NCI-H1092 (cell line): ENCODE measurements around the gene ASB9.
"Not testable (repeated sequence)": the region's sequence is repeated elsewhere in the genome, so short reads cannot be mapped to it uniquely, and the experiment has no call there.

ENCODE experiments used
- DNase-seq: peaks from one replicate; lab custom pipeline; 2025; lab: John Stamatoyannopoulos, UW

Gene ASB9

GRCh38 chrX:15269618-15270521, at the start of gene ASB9:
TSS of gene ASB9 (minus strand) at chrX:15270083. CDS start at chrX:15269874, 209 bp downstream.
- DNase-seq: no peak

- DNase-seq: no peak
Measured at GRCh38 chrX:15319075-15319474, 49.2 kb upstream of the ASB9 start.

GRCh38 chrX:15315509-15315908, 45.6 kb upstream of the ASB9 start, which contains the start of gene ASB11:
TSS of gene ASB11 (minus strand) at chrX:15315640. CDS start at chrX:15315605, 35 bp downstream.
- no peak for DNase-seq

- no peak for DNase-seq
Measured at GRCh38 chrX:15314472-15314871, 44.6 kb upstream of the ASB9 start.

GRCh38 chrX:15311119-15311518, 41.2 kb upstream of the ASB9 start:
- DNase-seq: no peak

GRCh38 chrX:15310117-15310516, 40.2 kb upstream of the ASB9 start:
- peak; percentile 61 for DNase-seq

DNA sequence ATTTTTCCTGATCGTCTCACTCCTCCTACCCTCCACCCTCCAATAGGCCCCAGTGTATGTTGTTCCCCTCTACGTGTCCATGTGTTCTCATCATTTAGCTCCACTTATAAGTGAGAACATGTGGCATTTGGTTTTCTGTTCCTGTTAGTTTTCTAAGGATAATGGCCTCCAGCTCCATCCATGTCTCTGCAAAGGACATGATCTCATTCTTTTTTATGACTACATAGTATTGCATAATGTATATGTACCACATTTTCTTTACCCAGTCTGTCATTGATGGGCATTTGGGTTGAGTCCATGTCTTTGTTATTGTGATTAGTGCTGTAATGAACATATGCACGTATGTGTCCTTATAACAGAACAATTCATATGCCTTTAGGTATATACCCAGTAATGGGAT, 36.0 kb upstream of the ASB9 start:
- DNase-seq: not testable (repeated sequence)

GRCh38 chrX:15301924-15302323, 32.0 kb upstream of the ASB9 start:
- no peak for DNase-seq

GRCh38 chrX:15299941-15300851, 30.3 kb upstream of the ASB9 start:
- no peak for DNase-seq

DNA sequence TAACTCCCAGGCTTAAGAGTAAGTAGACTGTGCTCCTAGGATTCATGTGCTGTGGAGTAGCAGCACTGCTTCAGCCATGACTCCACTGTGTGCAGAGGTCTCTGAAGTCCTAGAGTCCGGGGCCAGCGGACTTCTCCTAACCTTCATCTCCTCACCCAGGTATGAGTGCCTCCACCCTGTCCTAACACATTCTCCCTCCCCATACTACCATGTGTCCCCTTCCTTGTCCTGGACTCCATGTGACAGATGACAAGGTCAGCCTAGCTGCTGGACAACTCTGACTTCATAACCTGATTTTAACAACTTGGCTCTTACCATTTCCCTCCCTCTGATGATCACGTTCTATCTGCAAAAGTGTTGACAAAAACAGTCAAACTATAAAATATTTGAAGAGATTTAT, 28.9 kb upstream of the ASB9 start:
- DNase-seq: no peak

GRCh38 chrX:15298201-15298600, 28.3 kb upstream of the ASB9 start:
- DNase-seq: no peak

DNA sequence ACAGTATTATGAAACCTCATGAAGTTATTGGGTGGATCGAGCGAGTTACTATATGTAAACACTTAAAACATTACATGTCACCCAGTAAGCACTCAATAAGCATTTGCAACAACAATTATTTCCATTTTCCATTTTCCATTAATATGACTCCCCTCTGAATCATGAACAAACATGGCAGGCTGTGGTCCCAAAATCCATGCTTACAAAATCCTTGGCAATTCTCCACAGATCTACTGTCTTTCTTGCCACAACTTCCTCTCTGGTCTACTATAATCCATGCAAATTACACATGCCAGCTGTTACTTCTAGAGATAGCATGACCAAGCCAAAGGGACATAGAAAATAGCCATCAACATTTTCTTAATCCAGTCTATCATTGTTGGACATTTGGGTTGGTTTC, 23.6 kb upstream of the ASB9 start:
- DNase-seq: no peak

- no peak for DNase-seq
Measured at GRCh38 chrX:15292861-15293260, 23.0 kb upstream of the ASB9 start.

GRCh38 chrX:15277604-15278003, 7.7 kb upstream of the ASB9 start:
- DNase-seq: no peak

DNA sequence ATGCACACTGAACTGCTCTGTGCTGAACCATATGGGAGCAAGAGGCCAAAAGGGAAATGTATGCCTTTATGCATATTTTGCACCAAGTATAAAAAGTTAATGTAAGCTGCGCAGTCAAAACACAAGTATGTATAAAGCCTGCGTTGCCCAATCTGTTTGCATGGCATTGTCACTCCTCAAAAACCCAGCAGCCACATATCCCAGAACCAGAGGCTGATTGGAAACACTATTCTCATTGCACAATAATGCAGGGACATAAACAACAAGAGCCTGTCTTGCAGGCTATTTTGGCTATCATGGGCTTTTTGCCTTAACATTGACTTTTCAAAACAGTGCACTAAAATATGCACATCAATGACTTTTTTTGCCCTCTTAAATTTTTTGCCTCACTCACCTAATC, 5.1 kb upstream of the ASB9 start:
- DNase-seq: no peak

DNA sequence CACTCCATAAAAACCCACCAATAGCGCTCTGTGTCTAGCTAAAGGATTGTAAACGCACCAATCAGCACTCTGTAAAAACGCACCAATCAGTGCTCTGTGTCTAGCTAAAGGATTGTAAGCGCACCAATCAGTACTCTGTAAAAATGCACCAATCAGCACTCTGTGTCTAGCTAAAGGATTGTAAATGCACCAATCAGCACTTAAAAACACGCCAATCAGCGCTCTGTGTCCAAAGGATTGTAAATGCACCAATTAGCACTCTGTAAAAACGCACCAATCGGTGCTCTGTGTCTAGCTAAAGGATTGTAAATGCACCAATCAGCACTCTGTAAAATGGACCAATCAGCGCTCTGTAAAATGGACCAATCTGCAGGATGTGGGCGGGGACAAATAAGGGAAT, 3.4 kb upstream of the ASB9 start:
- DNase-seq: not testable (repeated sequence)

GRCh38 chrX:15271757-15272156, 1.9 kb upstream of the ASB9 start:
- no peak for DNase-seq

DNA sequence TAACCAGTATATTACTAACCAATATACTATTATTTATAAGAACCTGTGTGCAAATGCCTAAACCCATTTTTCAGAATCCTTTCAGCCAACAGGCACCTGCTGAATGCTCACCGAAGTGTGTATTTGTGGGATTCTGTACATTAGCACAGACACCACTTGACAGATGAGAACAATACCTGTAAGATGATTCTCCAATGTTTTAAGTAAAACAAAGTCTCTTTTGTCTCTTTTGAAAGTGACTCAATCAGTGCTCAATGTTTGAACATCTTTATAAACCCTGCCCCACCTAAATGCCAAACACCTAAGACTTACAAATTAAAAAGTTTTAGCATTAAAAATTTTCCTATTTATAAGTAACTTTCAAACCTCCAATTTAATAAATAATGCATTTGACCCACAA, 763 bp downstream of the ASB9 start:
- DNase-seq: no peak

- DNase-seq: no peak
Measured at GRCh38 chrX:15254852-15255251, 15.0 kb downstream of the ASB9 start.

- DNase-seq: no peak
Measured at GRCh38 chrX:15245896-15246295, 24.0 kb downstream of the ASB9 start.

DNA sequence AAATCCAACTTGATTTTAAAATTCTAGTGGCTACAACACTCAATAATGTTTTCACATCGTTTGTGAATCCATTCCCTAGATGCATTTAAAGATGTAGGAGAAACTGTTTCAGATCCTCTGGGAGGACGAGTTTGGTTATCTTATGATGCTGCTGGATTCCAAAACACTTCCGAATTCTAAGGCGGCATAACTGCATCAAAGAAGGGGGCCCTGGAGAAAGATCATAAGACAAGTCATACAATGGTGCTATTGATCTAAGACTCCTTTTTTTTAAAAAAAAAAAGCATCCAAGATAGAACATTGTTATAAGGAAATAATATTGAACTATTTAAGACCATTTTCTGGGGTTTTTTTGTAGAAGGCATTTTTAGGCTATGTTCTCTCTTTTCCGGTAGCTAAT, 25.5 kb downstream of the ASB9 start:
- DNase-seq: no peak

DNA sequence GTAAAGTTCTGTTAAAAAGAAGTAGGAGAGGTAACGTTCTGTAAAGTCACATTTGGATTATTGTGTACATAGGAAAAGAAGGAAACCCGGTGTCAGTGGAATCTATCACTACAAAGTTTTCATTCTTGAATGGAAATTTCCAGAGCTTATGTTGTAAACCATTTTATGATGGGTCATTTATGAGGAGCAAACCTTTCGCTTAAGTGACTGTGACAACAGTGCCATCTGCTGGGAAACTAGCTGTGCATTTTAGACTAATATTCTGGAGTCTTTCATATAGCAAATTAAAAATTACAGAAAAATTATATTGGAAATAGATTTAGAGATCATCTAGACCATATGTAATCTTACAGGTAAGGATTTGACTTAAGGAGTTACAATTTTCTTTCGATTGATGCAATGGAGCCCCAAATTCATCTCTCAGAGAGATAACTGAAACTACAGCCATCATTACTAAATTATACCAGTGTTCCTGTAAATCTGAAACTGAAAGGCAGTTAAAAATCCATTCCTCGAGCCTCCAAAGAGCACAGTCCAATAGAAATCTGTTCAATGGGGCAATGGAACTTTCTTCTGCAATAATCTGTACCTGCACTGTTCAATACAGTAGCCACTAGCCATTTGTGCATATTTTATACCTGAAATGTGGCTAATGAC, 26.9 kb downstream of the ASB9 start:
- peak; percentile 46 for DNase-seq
